HCT116 (cell line): ENCODE data around the gene SEMA3E. TPM values are rescaled to one million over a fixed set of nuclear protein-coding genes. Genes with fewer than 3 reads are reported as not detected.

Experiments used
- ATAC-seq: fragments of 200-7000 bp; cut with Tn5 transposase; 2 replicates; pipeline ENCODE4 v1.9.1; 2020; ENCODE audit warnings: mild to moderate bottlenecking, moderate library complexity
- BruUV-seq: library from RNA; stranded (reverse); fragments of 400-500 nt; replicated peaks from 2 replicates; lab custom pipeline; 2021; lab: Mats Ljungman, UMichigan
- CTCF ChIA-PET: fragments of 300-600 bp; sonication (Branson Sonifier 250); formaldehyde crosslinking; loops from one replicate; lab custom pipeline; 2021; ENCODE audit warnings: antibody characterized with exemption; lab: Charles Lee
- POLR2A ChIA-PET: fragments of 300-600, 350-600 bp; sonication (Branson Sonifier 250); formaldehyde crosslinking; loops from one replicate; lab custom pipeline; 2021; ENCODE audit warnings: antibody characterized with exemption; lab: Charles Lee
- RAD21 ChIA-PET, 2 experiments: fragments of 300-600 bp; sonication (Branson Sonifier 250); formaldehyde crosslinking; loops; one replicate each; lab custom pipeline; 2023; ENCODE audit warnings: low total read pairs in 2 of 2; ENCODE audit not compliant: uncharacterized antibody in 2 of 2, unreplicated experiment in 2 of 2, low non-redundant PET in 1 of 2; lab: Charles Lee
- DNase-seq: peaks from one replicate; pipeline ENCODE4 v3.0.0-alpha.2; 2010; ENCODE audit warnings: low read depth, low spot score
- H2AFZ ChIP-seq: fragments of 200-600 bp; shearing (Covaris generic), sonication (generic); 2 replicates; pipeline ENCODE4 v1.6.1; 2017; ENCODE audit warnings: low read depth, mixed run types, mixed read lengths, antibody characterized with exemption, low read length; ENCODE audit not compliant: poor library complexity, severe bottlenecking
- H3K27ac ChIP-seq: 2 replicates; pipeline ENCODE4 v1.5.1; 2012; ENCODE audit warnings: low read depth, low read length
- H3K27me3 ChIP-seq: fragments of 200-600 bp; sonication (generic); 2 replicates; pipeline ENCODE4 v1.6.1; 2016; ENCODE audit warnings: mixed run types, low read length, mixed read lengths; ENCODE audit not compliant: insufficient read depth
- H3K36me3 ChIP-seq, 2 experiments: fragments of 200-500 bp in 1 of 2; fragments of 200-600 bp in 1 of 2; sonication (Bioruptor generic) in 1 of 2; sonication (generic) in 1 of 2; 2 replicates each; pipeline versions ENCODE4 v1.5.1 to v1.6.1; 2014 to 2016; ENCODE audit warnings: low read length in 2 of 2, inconsistent platforms in 1 of 2, mixed read lengths in 1 of 2, mixed run types in 1 of 2; ENCODE audit not compliant: insufficient read depth in 2 of 2, control insufficient read depth in 1 of 2
- H3K4me1 ChIP-seq, 2 experiments: fragments of 200-600 bp in 1 of 2; sonication (generic) in 1 of 2; 2 replicates each; pipeline versions ENCODE4 v1.5.1 to v1.6.1; 2012 to 2017; ENCODE audit warnings: low read length in 2 of 2, inconsistent platforms in 1 of 2, mild to moderate bottlenecking in 1 of 2, mixed read lengths in 1 of 2, mixed run types in 1 of 2, moderate library complexity in 1 of 2; ENCODE audit not compliant: insufficient read depth in 2 of 2, control insufficient read depth in 1 of 2
- H3K4me2 ChIP-seq: fragments of 200-600 bp; sonication (generic); 2 replicates; pipeline ENCODE4 v1.6.1; 2017; ENCODE audit warnings: mixed run types, low read length, mixed read lengths
- H3K4me3 ChIP-seq, 2 experiments: fragments of 200-600 bp in 1 of 2; sonication (generic) in 1 of 2; replicated peaks in 1 of 2; 2 replicates each; pipeline ENCODE4 v1.5.1; 2011 to 2016; ENCODE audit warnings: low read length in 2 of 2, control low read depth in 1 of 2, low read depth in 1 of 2, mild to moderate bottlenecking in 1 of 2, mixed read lengths in 1 of 2, mixed run types in 1 of 2
- H3K79me2 ChIP-seq: fragments of 200-600 bp; sonication (generic); 2 replicates; pipeline ENCODE4 v1.6.1; 2017; ENCODE audit warnings: mild to moderate bottlenecking, mixed run types, low read length, moderate library complexity, mixed read lengths; ENCODE audit not compliant: insufficient read depth
- H3K9ac ChIP-seq: fragments of 200-600 bp; sonication (generic); 2 replicates; pipeline ENCODE4 v1.6.1; 2016; ENCODE audit warnings: low read length, mixed read lengths
- H3K9me2 ChIP-seq: fragments of 200-600 bp; sonication (generic), shearing (Covaris generic); 2 replicates; pipeline ENCODE4 v1.6.1; 2017; ENCODE audit warnings: mixed run types, mild to moderate bottlenecking, moderate library complexity; ENCODE audit not compliant: insufficient read depth
- H3K9me3 ChIP-seq, 2 experiments: fragments of 200-500 bp in 1 of 2; fragments of 200-600 bp in 1 of 2; sonication (Bioruptor generic) in 1 of 2; sonication (generic) in 1 of 2; 2 replicates each; pipeline ENCODE4 v1.6.1; 2014 to 2017; ENCODE audit warnings: low read length in 2 of 2, mixed read lengths in 2 of 2, inconsistent platforms in 1 of 2, low read depth in 1 of 2, mild to moderate bottlenecking in 1 of 2, mixed run types in 1 of 2, moderate library complexity in 1 of 2; ENCODE audit not compliant: control insufficient read depth in 1 of 2, insufficient read depth in 1 of 2
- H4K20me1 ChIP-seq: fragments of 200-600 bp; sonication (generic), shearing (Covaris generic); 2 replicates; pipeline ENCODE4 v1.6.1; 2017; ENCODE audit warnings: mixed run types, mild to moderate bottlenecking, moderate library complexity; ENCODE audit not compliant: insufficient read depth
- ATF3 ChIP-seq: IDR thresholded peaks from 2 replicates; pipeline ENCODE4 v1.6.1; 2012
- CBX3 ChIP-seq: IDR thresholded peaks from 2 replicates; pipeline ENCODE4 v1.6.1; 2012; ENCODE audit warnings: low read depth
- CEBPB ChIP-seq: IDR thresholded peaks from 2 replicates; pipeline ENCODE4 v1.6.1; 2012; ENCODE audit warnings: low read depth
- CTCF ChIP-seq, 3 experiments: fragments of 200-600 bp in 1 of 3; sonication (generic) in 1 of 3; IDR thresholded peaks in 2 of 3; conservative IDR thresholded peaks in 1 of 3; 2 replicates each; pipeline ENCODE4 v1.5.1; 2012 to 2017; ENCODE audit warnings: low read depth in 2 of 3, low read length in 2 of 3, antibody characterized with exemption in 1 of 3, borderline replicate concordance in 1 of 3, control low read depth in 1 of 3, mild to moderate bottlenecking in 1 of 3, mixed read lengths in 1 of 3, mixed run types in 1 of 3, moderate library complexity in 1 of 3; ENCODE audit not compliant: insufficient read depth in 1 of 3
- ELF1 ChIP-seq: IDR thresholded peaks from 2 replicates; pipeline ENCODE4 v1.6.1; 2012; ENCODE audit warnings: low read depth, borderline replicate concordance
- EZH2 ChIP-seq: fragments of 200-600 bp; sonication (generic); IDR thresholded peaks from 2 replicates; pipeline ENCODE4 v1.6.1; 2017; ENCODE audit warnings: antibody characterized with exemption, mixed run types
- EZH2phosphoT487 ChIP-seq: fragments of 200-600 bp; IDR thresholded peaks from 2 replicates; pipeline ENCODE4 v1.6.1; 2018; ENCODE audit warnings: antibody characterized with exemption, borderline replicate concordance
- FOSL1 ChIP-seq: IDR thresholded peaks from 2 replicates; pipeline ENCODE4 v1.6.1; 2012; ENCODE audit warnings: low read depth
- JUND ChIP-seq: IDR thresholded peaks from 2 replicates; pipeline ENCODE4 v1.6.1; 2012
- POLR2A ChIP-seq: IDR thresholded peaks from 2 replicates; pipeline ENCODE4 v1.7.0; 2011; ENCODE audit warnings: borderline replicate concordance; ENCODE audit not compliant: insufficient read depth, insufficient read length; ENCODE audit errors: extremely low read depth
- POLR2AphosphoS5 ChIP-seq: IDR thresholded peaks from 2 replicates; pipeline ENCODE4 v1.6.1; 2011; ENCODE audit warnings: mild to moderate bottlenecking, low read depth, low read length, moderate library complexity
- SIN3A ChIP-seq: IDR thresholded peaks from 2 replicates; pipeline ENCODE4 v1.6.1; 2012; ENCODE audit warnings: low read depth
- SP1 ChIP-seq: IDR thresholded peaks from 2 replicates; pipeline ENCODE4 v1.6.1; 2012; ENCODE audit warnings: low read depth
- SRF ChIP-seq: IDR thresholded peaks from 2 replicates; pipeline ENCODE4 v1.6.1; 2012; ENCODE audit warnings: low read depth
- TCF7L2 ChIP-seq: IDR thresholded peaks from 2 replicates; pipeline ENCODE4 v1.7.0; 2011; ENCODE audit warnings: borderline replicate concordance, inconsistent platforms; ENCODE audit not compliant: insufficient read depth, insufficient read length; ENCODE audit errors: extremely low read depth
- YY1 ChIP-seq: IDR thresholded peaks from 2 replicates; pipeline ENCODE4 v1.6.1; 2011; ENCODE audit warnings: low read length, low read depth, moderate library complexity, mild to moderate bottlenecking; ENCODE audit not compliant: insufficient replicate concordance; ENCODE audit errors: extremely low read depth
- ZFX ChIP-seq: fragments of 450-650 bp; IDR thresholded peaks from 2 replicates; pipeline ENCODE4 v1.6.1; 2017
- ZNF274 ChIP-seq: fragments of 200-500 bp; sonication (Bioruptor generic); IDR thresholded peaks from 2 replicates; pipeline ENCODE4 v1.6.1; 2014; ENCODE audit warnings: mild to moderate bottlenecking, low read depth, low read length, inconsistent platforms
- intact Hi-C: fragments of 100-400 bp; cut with micrococcal nuclease; formaldehyde crosslinking; loops from 2 replicates; pipeline ENCODE4 v1.10.0; 2022
- total RNA-seq: library from RNA; stranded (reverse); gene quantifications from one replicate; pipeline ENCODE4 v1.2.1, GENCODE V29; 2021; ENCODE audit not compliant: unreplicated experiment
- TF ChIP-seq, protein P1 (sequence below): IDR thresholded peaks from 2 replicates; pipeline ENCODE4 v1.6.1; 2011; ENCODE audit warnings: mild to moderate bottlenecking, low read length, moderate library complexity; ENCODE audit not compliant: insufficient replicate concordance; ENCODE audit errors: extremely low read depth

The SEMA3E gene
- total RNA-seq, 1 experiment from 2014 or later: 1.6 TPM

GRCh38 chr7:83487801-83488200 is 161.1 kb downstream of the SEMA3E start:
- Histone ChIP-seq H3K27ac (no peak overlapping the region), H3K36me3 (no peaks in the 10 kb centered on the region)
- TF ChIP-seq SRF (no peak), POLR2AphosphoS5 (no peak), JUND (no peak), ELF1 (no peak), EZH2 (no peak), CBX3 (no peak), SIN3A (no peak), SP1 (no peak), POLR2A (no peak), CEBPB (no peak), ZFX (no peak), YY1 (no peak), FOSL1 (no peak), ATF3 (no peak), EZH2phosphoT487 (no peak), ZNF274 (no peak), TCF7L2 (no peak), CTCF (IDR thresholded peaks at IDR 0.05 in 2 of 3, conservative IDR thresholded peaks at IDR 0.05 in 1 of 3; ENCODE audit: borderline replicate concordance in 1 of 3, insufficient read depth in 1 of 3, low read depth in 2 of 3, low read length in 2 of 3) (no peak)
- TF ChIP-seq, protein P1, sequence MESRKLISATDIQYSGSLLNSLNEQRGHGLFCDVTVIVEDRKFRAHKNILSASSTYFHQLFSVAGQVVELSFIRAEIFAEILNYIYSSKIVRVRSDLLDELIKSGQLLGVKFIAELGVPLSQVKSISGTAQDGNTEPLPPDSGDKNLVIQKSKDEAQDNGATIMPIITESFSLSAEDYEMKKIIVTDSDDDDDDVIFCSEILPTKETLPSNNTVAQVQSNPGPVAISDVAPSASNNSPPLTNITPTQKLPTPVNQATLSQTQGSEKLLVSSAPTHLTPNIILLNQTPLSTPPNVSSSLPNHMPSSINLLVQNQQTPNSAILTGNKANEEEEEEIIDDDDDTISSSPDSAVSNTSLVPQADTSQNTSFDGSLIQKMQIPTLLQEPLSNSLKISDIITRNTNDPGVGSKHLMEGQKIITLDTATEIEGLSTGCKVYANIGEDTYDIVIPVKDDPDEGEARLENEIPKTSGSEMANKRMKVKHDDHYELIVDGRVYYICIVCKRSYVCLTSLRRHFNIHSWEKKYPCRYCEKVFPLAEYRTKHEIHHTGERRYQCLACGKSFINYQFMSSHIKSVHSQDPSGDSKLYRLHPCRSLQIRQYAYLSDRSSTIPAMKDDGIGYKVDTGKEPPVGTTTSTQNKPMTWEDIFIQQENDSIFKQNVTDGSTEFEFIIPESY: no peak
- TF ChIP-seq, all 23 proteins: peak for 0
- Histone ChIP-seq H3K27me3 (no peaks in the 10 kb centered on the region), H3K9me3 (no peaks in the 10 kb centered on the region), H4K20me1 (no peaks in the 10 kb centered on the region), H3K9me2 (no peaks in the 10 kb centered on the region), H3K4me1 (no peaks in the 10 kb centered on the region), H3K79me2 (no peaks in the 10 kb centered on the region), H3K4me2 (no peak overlapping the region), H3K4me3 (no peak overlapping the region), H3K9ac (no peak overlapping the region), H2AFZ (no peak overlapping the region)
- BruUV-seq: no TSS peak
- ChIA-PET CTCF (no interaction called here), RAD21 (no interaction called here), POLR2A (no interaction called here)
- DNase-seq (no peak), ATAC-seq (no peak)
- intact Hi-C loops: no loop called here
